ENCODE data around the gene LRCH1. TPM values are rescaled to one million over a fixed set of nuclear protein-coding genes. Genes with fewer than 3 reads are reported as not detected.

Gene LRCH1
- total RNA-seq, 4 donors from 2014 or later = 29.1 to 55.6 (median 36.2) TPM

GRCh38 chr13:46641274-46642081, 88.5 kb downstream of the LRCH1 start:
- peak overlapping the region in 1 of 2 donors; percentile 2 for H3K4me3 ChIP-seq
- intact Hi-C loops (cut with DNase I; ENCODE audit: low total_unique reads) = no loop called here
- no peaks in the 10 kb centered on the region for H3K9me3 ChIP-seq
- TF ChIP-seq CTCF (IDR thresholded peaks at IDR 0.05) (no peak), POLR2A (IDR thresholded peaks at IDR 0.05) (no peak)
- H3K27me3 ChIP-seq = no peaks in the 10 kb centered on the region
- peak in 1 of 2 donors; percentile 46 for DNase-seq
- H3K36me3 ChIP-seq = no peaks in the 10 kb centered on the region
- H3K4me1 ChIP-seq = peaks cover 0 to 7% of the 10 kb centered on the region in 2 donors
- peak overlapping the region; percentile 72 to 75 for H3K27ac ChIP-seq

GRCh38 chr13:46642254-46642653, 89.3 kb downstream of the LRCH1 start:
- Histone ChIP-seq H3K4me1 (peaks cover 0 to 7% of the 10 kb centered on the region in 2 donors), H3K36me3 (no peaks in the 10 kb centered on the region), H3K4me3 (no peak overlapping the region), H3K9me3 (no peaks in the 10 kb centered on the region), H3K27ac (peak overlapping the region; percentile 72 to 75), H3K27me3 (no peaks in the 10 kb centered on the region)
- intact Hi-C loops (cut with DNase I; ENCODE audit: low total_unique reads) = no loop called here
- no peak for TF ChIP-seq POLR2A (IDR thresholded peaks at IDR 0.05)
- no peak for TF ChIP-seq CTCF (IDR thresholded peaks at IDR 0.05)
- DNase-seq = no peak

- no peaks in the 10 kb centered on the region for H3K36me3 ChIP-seq
- H3K4me1 ChIP-seq = peaks cover 0 to 7% of the 10 kb centered on the region in 2 donors
- H3K27me3 ChIP-seq = no peaks in the 10 kb centered on the region
- H3K9me3 ChIP-seq = no peaks in the 10 kb centered on the region
- peak overlapping the region; percentile 72 to 75 for H3K27ac ChIP-seq
- intact Hi-C loops (cut with DNase I; ENCODE audit: low total_unique reads) = no loop called here
- TF ChIP-seq POLR2A (IDR thresholded peaks at IDR 0.05) (no peak), CTCF (IDR thresholded peaks at IDR 0.05) (no peak)
- H3K4me3 ChIP-seq = no peak overlapping the region
- no peak for DNase-seq
Observed at GRCh38 chr13:46643165-46643777, 90.3 kb downstream of the LRCH1 start.

GRCh38 chr13:46644816-46645215, 91.8 kb downstream of the LRCH1 start:
- no peaks in the 10 kb centered on the region for H3K27me3 ChIP-seq
- no peaks in the 10 kb centered on the region for H3K36me3 ChIP-seq
- no peaks in the 10 kb centered on the region for H3K9me3 ChIP-seq
- no peak overlapping the region for H3K4me3 ChIP-seq
- H3K27ac ChIP-seq = peak overlapping the region in 1 of 2 donors; percentile 75
- DNase-seq = no peak
- TF ChIP-seq POLR2A (IDR thresholded peaks at IDR 0.05) (no peak), CTCF (IDR thresholded peaks at IDR 0.05) (no peak)
- H3K4me1 ChIP-seq = peaks cover 0 to 7% of the 10 kb centered on the region in 2 donors
- intact Hi-C loops (cut with DNase I; ENCODE audit: low total_unique reads) = no loop called here

- no peak for DNase-seq
- Histone ChIP-seq H3K36me3 (no peaks in the 10 kb centered on the region), H3K27ac (no peak overlapping the region), H3K9me3 (no peaks in the 10 kb centered on the region), H3K4me1 (peaks cover 0 to 7% of the 10 kb centered on the region in 2 donors), H3K4me3 (no peak overlapping the region), H3K27me3 (no peaks in the 10 kb centered on the region)
- TF ChIP-seq POLR2A (IDR thresholded peaks at IDR 0.05) (no peak), CTCF (IDR thresholded peaks at IDR 0.05) (no peak)
- intact Hi-C loops (cut with DNase I; ENCODE audit: low total_unique reads) = no loop called here
Observed at GRCh38 chr13:46647512-46648065, 94.6 kb downstream of the LRCH1 start.
